Neuron (in vitro differentiated cells): ENCODE results near the gene LPIN2.
"Not testable (repeated sequence)": the region's sequence is repeated elsewhere in the genome, so short reads cannot be mapped to it uniquely, and the experiment has no call there.

Experiments
- H2AFZ ChIP-seq: one replicate; pipeline ENCODE4 v1.6.1; 2013; ENCODE audit warnings: low read depth, mild to moderate bottlenecking, inconsistent platforms, low read length, moderate library complexity
- H3K27me3 ChIP-seq: one replicate; pipeline ENCODE4 v1.6.1; 2013; ENCODE audit warnings: low read length; ENCODE audit not compliant: insufficient read depth
- H3K36me3 ChIP-seq: one replicate; pipeline ENCODE4 v1.6.1; 2013; ENCODE audit warnings: low read length; ENCODE audit not compliant: insufficient read depth
- H3K4me1 ChIP-seq: one replicate; pipeline ENCODE4 v1.6.1; 2013; ENCODE audit warnings: low read length; ENCODE audit not compliant: insufficient read depth
- H3K4me3 ChIP-seq: 2 replicates; pipeline ENCODE4 v1.5.1; 2013; ENCODE audit warnings: mild to moderate bottlenecking, low read length, moderate library complexity
- H3K9me3 ChIP-seq: one replicate; pipeline ENCODE4 v1.6.1; 2013; ENCODE audit warnings: low read length

Gene LPIN2

DNA sequence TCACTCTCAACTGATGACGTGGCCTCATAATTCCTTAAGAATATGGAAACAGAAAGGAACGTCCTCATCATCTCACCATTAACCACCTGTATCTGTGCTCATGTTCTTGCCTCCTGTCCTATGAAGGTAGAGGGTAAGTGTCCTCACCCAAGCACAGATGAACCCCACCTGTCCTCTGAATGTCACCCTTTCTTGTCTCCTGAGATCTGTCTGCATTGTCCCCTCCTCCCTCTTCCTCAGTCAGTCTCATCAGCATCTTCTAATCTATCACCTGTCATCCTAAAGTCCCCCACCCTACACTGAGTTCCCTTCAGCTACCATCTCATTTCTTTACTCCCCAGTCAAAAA, 39.4 kb upstream of the LPIN2 start:
- Histone ChIP-seq H3K4me3 (no peak overlapping the region), H3K27me3 (no peaks in the 10 kb centered on the region), H3K4me1 (no peaks in the 10 kb centered on the region), H3K9me3 (no peaks in the 10 kb centered on the region), H2AFZ (no peak overlapping the region), H3K36me3 (no peaks in the 10 kb centered on the region)

DNA sequence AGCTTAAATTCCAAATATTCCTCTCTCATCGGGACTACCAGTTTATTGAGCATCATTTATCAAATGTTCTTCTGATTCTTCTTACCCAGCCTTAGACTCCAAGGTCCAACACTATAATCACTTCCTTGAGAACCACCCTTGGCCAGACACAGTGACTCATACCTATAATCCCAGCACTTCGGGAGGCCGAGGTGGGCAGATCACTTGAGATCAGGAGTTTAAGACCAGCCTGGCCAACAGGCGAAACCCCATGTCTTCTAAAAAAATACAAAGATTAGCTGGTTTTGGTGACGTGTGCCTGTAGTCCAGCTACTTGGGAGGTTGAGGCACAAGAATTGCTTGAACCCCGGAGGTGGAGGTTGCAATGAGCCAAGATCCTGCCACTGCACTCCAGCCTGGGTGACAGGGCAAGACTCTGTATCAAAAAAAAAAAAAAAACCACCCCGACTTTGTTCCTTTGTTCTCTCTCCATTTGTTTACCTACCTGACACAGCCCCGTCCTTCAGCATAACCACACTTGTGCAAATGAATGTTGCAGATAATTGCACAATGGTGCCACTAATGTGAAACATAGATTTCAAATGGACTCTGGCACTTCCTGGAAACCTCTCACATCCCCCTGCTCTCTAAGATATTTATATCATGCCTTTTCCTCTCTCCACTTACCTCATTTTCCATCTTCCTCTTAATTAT, 38.9 kb upstream of the LPIN2 start:
- Histone ChIP-seq H3K36me3 (no peaks in the 10 kb centered on the region), H3K4me1 (peaks cover 1% of the 10 kb centered on the region), H3K27me3 (no peaks in the 10 kb centered on the region), H2AFZ (no peak overlapping the region), H3K9me3 (no peaks in the 10 kb centered on the region), H3K4me3 (no peak overlapping the region)

DNA sequence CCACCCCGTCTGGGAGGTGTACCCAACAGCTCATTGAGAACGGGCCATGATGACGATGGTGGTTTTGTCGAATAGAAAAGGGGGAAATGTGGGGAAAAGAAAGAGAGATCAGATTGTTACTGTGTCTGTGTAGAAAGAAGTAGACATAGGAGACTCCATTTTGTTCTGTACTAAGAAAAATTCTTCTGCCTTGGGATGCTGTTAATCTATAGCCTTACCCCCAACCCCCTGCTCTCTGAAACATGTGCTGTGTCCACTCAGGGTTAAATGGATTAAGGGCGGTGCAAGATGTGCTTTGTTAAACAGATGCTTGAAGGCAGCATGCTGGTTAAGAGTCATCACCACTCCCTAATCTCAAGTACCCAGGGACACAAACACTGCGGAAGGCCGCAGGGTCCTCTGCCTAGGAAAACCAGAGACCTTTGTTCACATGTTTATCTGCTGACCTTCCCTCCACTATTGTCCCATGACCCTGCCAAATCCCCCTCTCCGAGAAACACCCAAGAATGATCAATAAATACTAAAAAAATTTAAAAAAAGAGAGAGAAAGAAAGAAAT, 37.0 kb upstream of the LPIN2 start:
- not testable (repeated sequence) for H3K36me3 ChIP-seq, H3K27me3 ChIP-seq, H3K4me3 ChIP-seq, H2AFZ ChIP-seq, H3K9me3 ChIP-seq
- H3K4me1 ChIP-seq, result peaks cover 10% of the 10 kb centered on the region

DNA sequence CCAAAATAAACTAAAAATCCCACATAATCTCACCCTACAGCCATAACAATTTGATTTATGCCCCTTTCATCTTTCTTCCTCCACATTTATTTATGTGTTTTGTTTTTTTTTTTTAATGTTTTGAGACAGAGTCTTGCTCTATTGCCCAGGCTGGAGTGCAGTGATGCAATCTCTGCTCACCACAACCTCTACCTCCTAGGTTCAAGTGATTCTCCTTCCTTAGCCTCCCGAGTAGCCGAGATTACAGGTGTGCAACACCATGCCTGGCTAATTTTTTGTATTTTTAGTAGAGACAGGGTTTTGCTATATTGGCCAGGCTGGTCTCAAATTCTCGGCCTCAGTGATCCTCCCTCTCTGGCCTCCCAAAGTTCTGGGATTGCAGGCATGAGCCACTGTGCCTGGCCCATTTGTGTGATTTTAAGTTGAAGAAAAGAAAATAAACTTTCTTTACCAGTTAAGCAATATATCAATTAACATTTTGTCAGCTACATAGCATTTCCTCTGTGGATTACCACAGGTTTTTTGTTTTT, 35.9 kb upstream of the LPIN2 start:
- no peak overlapping the region for H3K4me3 ChIP-seq
- no peaks in the 10 kb centered on the region for H3K9me3 ChIP-seq
- peaks cover 10% of the 10 kb centered on the region for H3K4me1 ChIP-seq
- no peaks in the 10 kb centered on the region for H3K27me3 ChIP-seq
- no peaks in the 10 kb centered on the region for H3K36me3 ChIP-seq
- H2AFZ ChIP-seq, result no peak overlapping the region

DNA sequence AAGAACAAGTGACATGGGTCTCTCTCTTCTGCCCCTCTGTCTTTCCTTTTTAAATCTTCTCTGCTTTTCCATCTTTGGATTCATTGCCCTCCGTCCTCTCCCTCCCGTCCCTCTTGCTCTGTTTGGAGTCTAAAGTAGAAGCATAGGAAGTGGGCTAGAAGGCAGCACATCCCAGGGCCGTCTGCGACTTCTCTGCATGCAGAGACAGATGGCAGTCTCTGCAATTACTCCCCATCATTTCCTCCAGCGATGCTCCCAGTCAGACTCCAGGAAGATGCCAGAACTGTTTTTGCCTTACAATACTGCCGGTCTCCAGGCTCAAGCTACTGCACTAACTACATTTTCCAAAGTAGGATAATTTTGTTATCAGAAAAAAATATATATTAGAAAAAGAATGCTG, 35.2 kb upstream of the LPIN2 start:
- Histone ChIP-seq H3K4me3 (no peak overlapping the region), H2AFZ (no peak overlapping the region), H3K36me3 (no peaks in the 10 kb centered on the region), H3K4me1 (peaks cover 10% of the 10 kb centered on the region), H3K27me3 (no peaks in the 10 kb centered on the region), H3K9me3 (no peaks in the 10 kb centered on the region)

DNA sequence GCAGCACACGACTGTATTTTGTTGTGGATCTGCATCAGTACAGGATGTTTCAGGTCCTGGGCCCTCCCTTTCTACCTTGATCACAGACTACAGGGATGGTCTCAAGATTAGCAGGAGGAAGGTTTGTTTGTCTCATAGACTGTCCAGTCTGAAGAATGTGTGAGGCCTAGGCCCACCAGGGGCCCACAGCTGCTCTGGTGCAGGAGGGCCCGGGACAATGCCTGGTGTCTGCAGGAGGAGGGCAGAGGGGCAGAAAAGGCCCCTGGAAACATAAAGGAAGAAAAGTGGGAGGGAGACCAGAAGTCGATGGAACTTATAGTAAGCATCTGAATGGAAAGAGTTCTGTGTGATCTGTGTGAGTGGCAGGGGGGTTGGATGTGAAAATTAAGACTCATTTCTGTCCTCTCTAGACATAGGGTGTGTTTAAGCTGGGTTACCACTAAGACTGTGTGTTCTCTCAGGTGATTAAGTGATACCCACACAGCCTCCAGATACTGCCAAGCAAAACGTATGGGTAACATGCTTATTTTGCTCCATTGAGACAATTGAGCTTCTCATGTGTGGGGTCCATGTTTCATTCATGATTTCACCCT, 33.4 kb upstream of the LPIN2 start:
- Histone ChIP-seq H3K4me3 (no peak overlapping the region), H3K9me3 (no peaks in the 10 kb centered on the region), H3K4me1 (peaks cover 10% of the 10 kb centered on the region), H3K27me3 (no peaks in the 10 kb centered on the region), H3K36me3 (no peaks in the 10 kb centered on the region), H2AFZ (peak overlapping the region; percentile 4)

DNA sequence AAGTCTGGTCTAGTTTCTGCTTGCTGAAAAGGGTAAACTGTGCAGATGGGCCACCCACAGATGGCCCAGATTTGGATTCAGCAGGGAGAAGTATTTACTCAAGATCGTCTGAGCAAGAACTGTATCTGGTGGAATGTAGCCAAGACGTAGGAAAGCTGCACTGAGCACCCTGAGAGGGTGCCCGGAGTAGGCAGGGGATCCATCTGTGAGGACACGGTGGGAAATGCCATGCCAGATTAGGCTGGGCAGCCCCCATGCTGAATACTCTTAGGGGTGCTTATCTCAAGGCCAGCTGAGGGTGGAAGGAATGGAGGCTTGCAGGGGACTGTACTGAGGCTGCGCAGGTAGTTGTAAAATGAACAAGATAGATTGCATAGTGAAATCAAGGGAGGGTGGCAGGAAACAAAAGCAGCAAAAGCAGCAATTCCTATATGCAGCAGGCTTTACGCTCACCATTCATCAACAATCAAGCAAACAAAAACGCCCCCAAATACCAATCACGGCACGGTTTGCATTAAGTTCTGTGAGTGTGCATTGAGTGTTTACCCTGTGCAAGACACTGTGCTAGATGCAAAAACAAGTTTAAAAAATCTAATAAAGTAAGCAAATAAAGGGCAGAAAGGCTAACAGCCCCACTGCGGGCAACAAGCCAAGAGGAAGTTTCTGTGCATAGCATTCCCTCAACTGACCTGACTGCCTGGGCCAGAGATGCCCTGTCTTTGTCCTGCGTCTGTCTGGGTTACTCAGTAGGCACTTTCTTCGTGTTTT, 32.2 kb upstream of the LPIN2 start:
- H3K27me3 ChIP-seq, result no peaks in the 10 kb centered on the region
- peaks cover 10% of the 10 kb centered on the region for H3K4me1 ChIP-seq
- H2AFZ ChIP-seq, result no peak overlapping the region
- no peaks in the 10 kb centered on the region for H3K9me3 ChIP-seq
- H3K4me3 ChIP-seq, result no peak overlapping the region
- no peaks in the 10 kb centered on the region for H3K36me3 ChIP-seq

DNA sequence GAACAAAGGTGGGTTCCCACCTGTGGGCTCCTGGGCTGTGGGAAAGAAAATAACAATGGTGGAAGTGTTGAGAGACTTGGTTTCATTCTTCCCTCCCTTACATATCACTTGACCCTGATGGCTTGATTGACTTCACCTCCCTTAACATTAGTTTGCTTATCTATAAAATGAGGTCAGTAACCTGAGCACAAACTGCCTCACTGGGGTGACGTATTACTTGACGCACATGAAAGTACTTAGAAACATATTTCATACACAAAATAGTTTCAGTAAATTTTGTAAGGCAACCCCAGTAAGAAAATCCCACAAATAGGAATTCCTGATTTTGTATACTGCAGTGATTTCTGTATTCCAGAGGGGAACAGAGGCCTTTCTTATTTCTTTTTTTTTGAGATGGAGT, 29.4 kb upstream of the LPIN2 start:
- Histone ChIP-seq H3K4me1 (peaks cover 10% of the 10 kb centered on the region), H2AFZ (no peak overlapping the region), H3K36me3 (no peaks in the 10 kb centered on the region), H3K4me3 (no peak overlapping the region), H3K9me3 (no peaks in the 10 kb centered on the region), H3K27me3 (no peaks in the 10 kb centered on the region)

DNA sequence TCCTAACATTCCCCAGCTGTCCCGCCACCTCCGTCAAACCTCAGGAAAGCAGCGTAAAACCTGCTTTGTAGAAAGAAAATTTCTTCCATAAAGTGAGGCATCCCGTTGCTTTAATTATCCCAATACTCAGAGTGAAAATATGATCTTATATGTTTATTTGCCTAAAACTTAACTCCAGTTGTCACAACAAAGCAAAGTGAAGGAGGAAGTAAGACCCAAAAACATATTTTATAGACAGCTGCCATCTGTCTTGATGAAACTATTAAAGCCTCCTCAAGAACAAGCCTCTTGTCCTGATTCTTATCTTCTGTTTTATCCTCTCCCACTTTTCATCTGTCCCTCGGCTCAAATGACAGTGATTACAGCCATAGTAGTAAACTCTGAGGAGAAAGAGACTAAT, 28.9 kb upstream of the LPIN2 start:
- H3K27me3 ChIP-seq, result no peaks in the 10 kb centered on the region
- no peak overlapping the region for H3K4me3 ChIP-seq
- H3K9me3 ChIP-seq, result no peaks in the 10 kb centered on the region
- no peaks in the 10 kb centered on the region for H3K36me3 ChIP-seq
- no peak overlapping the region for H2AFZ ChIP-seq
- peaks cover 9% of the 10 kb centered on the region for H3K4me1 ChIP-seq

DNA sequence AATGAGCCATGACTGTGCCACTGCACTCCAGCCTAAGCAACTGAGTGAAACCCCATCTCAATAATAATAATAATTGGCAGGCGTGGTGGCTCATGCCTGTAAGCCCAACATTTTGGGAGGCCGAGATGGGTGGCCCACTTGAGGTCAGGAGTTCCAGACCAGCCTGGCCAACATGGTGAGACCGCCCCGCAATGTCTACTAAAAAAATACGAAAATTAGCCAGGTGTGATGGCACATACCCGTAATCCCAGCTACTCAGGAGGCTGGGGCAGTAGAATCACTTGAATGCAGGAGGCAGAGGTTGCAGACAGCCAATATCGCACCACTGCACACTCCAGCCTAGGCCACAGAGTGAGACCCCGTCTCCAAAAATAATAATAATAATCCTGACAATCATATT, 27.9 kb upstream of the LPIN2 start:
- H3K4me3 ChIP-seq, result no peak overlapping the region
- no peaks in the 10 kb centered on the region for H3K36me3 ChIP-seq
- no peaks in the 10 kb centered on the region for H3K4me1 ChIP-seq
- H2AFZ ChIP-seq, result no peak overlapping the region
- no peaks in the 10 kb centered on the region for H3K27me3 ChIP-seq
- no peaks in the 10 kb centered on the region for H3K9me3 ChIP-seq

DNA sequence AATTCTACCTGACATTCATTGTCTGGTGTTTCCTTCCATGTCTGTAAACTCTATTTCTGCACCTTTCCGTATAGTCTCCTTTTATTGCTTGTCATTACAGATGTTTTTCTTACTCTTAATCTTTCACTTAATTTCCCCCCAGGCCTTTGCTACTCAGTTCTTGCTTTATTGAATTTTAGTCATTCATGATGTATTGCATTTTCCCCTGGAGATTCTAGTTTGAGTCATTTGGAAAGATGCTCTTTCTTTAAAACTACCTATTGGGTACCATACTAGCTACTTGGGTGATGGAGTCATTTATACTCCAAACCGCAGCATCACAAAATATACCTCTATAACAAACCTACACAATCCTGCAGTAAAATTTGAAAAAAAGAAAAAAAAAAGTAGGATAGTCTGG, 27.2 kb upstream of the LPIN2 start:
- no peaks in the 10 kb centered on the region for H3K27me3 ChIP-seq
- no peak overlapping the region for H3K4me3 ChIP-seq
- no peaks in the 10 kb centered on the region for H3K4me1 ChIP-seq
- no peaks in the 10 kb centered on the region for H3K36me3 ChIP-seq
- H3K9me3 ChIP-seq, result no peaks in the 10 kb centered on the region
- no peak overlapping the region for H2AFZ ChIP-seq

DNA sequence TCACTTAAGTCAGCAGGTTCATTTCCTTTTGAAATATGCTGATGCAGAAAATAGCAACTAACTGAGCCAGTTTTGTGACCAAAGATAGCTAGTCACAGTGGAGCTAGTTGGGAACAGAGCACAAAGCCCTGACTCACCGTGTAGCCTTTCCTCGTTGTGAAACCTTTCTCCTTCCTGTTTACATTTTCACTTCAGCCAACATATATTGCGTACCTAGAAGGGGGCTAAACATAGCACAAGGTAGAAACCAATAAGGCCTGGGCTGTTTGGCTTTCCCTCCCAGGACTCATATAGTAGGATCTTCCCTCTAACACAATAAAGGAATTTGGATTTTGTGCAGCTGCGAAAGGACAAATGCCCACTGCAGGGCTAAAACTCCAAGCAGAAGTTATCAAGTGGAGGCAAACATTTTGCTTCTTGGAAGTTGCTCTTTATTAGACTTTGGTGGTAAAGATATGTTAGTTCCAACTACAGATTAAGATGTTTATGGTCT, 24.5 kb upstream of the LPIN2 start:
- Histone ChIP-seq H3K4me3 (no peak overlapping the region), H3K9me3 (no peaks in the 10 kb centered on the region), H2AFZ (no peak overlapping the region), H3K4me1 (no peaks in the 10 kb centered on the region), H3K27me3 (no peaks in the 10 kb centered on the region), H3K36me3 (no peaks in the 10 kb centered on the region)

DNA sequence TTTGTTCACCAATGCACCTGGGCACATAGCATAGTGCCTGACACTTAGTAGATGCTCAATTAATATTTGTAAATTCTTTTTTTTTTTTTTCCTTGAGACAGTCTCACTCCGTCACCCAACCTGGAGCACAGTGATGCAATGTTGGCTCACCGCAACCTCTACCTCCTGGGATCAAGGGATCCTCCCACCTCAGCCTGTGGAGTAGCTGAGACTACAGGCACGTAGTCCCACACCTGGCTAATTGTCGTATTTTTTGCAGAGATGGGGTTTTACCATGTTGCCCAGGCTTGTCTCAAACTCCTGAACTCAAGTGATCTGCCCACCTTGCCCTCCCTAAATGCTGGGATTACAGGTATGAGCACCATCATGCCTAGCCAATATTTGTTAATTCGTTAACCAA, 23.2 kb upstream of the LPIN2 start:
- H2AFZ ChIP-seq, result no peak overlapping the region
- no peak overlapping the region for H3K4me3 ChIP-seq
- H3K36me3 ChIP-seq, result no peaks in the 10 kb centered on the region
- H3K4me1 ChIP-seq, result no peaks in the 10 kb centered on the region
- H3K27me3 ChIP-seq, result no peaks in the 10 kb centered on the region
- no peaks in the 10 kb centered on the region for H3K9me3 ChIP-seq
